Measurements from ENCODE around the gene MED12L.

Gene MED12L

DNA sequence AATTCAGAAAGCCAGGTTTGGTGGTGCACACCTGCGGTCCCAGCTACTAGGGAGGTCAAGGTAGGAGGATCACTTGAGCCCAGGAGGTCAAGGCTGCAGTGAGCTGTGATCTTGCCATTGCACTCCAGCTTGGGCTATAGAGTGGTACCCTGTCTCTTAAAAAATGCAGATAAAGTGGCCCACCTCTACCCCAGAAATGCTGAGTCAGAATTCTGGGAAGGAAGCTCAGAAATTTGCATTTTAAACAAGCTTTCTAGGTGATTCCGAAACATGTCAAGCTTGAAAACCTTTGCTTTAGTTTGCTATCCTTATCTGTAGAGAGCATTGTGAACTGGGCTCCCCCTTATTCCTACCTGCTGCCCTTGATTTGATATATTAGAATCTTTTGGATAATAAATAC lies 7.7 kb downstream of the MED12L start:
- H3K4me3 ChIP-seq (ENCODE audit: low read depth, low read length): no peak overlapping the region

DNA sequence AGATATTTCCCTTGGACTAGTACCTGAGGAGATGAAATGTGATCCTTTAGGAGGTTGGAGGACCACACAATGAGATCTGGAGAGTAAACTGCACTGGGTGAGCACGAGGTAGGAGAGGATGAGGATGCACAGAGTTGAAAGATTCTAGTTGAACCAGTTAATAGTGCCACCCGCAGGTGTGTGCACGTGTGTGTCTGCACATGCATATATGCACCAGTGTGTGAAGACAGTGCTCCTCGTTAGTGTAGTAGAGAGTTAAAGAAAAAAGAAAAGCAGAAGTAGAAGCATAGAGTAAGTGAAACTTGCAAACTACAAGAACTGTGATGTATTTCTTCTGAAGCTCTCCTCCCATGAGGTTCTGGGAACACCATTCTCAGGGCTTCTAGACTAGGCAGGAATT lies 8.4 kb downstream of the MED12L start:
- no peak overlapping the region for H3K4me3 ChIP-seq (ENCODE audit: low read depth, low read length)
- TF ChIP-seq, protein P1, sequence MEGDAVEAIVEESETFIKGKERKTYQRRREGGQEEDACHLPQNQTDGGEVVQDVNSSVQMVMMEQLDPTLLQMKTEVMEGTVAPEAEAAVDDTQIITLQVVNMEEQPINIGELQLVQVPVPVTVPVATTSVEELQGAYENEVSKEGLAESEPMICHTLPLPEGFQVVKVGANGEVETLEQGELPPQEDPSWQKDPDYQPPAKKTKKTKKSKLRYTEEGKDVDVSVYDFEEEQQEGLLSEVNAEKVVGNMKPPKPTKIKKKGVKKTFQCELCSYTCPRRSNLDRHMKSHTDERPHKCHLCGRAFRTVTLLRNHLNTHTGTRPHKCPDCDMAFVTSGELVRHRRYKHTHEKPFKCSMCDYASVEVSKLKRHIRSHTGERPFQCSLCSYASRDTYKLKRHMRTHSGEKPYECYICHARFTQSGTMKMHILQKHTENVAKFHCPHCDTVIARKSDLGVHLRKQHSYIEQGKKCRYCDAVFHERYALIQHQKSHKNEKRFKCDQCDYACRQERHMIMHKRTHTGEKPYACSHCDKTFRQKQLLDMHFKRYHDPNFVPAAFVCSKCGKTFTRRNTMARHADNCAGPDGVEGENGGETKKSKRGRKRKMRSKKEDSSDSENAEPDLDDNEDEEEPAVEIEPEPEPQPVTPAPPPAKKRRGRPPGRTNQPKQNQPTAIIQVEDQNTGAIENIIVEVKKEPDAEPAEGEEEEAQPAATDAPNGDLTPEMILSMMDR (IDR thresholded peaks at IDR 0.05; ENCODE audit: low read depth, low read length): no peak

More for the DNA sequence above, 7.7 kb downstream of the MED12L start:
- TF ChIP-seq, protein P1 (IDR thresholded peaks at IDR 0.05; ENCODE audit: low read depth, low read length): no peak

DNA sequence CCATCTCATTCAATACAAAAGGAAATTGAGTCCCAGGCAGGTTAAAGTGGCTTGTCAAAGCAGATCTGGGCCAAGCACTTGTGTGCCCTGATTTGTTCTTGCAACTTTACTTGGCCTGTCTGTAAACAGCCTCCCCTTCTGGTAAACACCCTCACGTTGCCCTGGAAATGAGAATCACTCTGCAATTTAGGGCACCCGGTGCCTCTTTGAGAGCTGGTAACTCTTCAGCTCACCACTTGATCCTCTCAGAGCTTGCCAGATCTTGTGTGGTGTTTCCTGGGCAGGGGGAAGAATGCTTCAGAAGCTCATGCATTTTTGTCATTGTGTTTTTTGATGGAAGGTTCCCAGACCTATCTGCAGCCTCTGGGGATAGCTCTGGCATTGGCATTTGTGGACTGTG lies 11.3 kb downstream of the MED12L start:
- no peak overlapping the region for H3K4me3 ChIP-seq (ENCODE audit: low read depth, low read length)
- TF ChIP-seq, protein P1 (IDR thresholded peaks at IDR 0.05; ENCODE audit: low read depth, low read length): no peak

DNA sequence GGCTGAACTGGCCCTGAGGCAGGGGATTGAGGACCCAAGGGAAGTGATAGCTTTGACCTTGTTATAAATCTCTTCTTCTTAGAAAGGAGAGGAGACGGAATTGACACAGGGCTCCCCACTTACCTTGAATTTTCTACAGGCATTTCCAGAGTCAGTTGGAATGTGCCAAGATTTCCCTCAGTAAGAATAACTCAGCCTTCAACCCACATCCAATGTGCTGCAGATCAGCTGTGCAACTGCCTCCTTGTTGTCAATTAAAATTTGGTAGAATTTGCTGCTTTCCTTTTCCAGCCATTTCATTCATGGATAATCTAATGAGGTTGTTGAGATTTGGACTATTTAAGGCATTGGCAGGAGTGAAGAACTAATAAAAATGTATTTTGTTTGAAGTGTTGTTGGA lies 14.6 kb downstream of the MED12L start:
- H3K4me3 ChIP-seq (ENCODE audit: low read depth, low read length): no peak overlapping the region
- TF ChIP-seq, protein P1 (IDR thresholded peaks at IDR 0.05; ENCODE audit: low read depth, low read length): no peak

DNA sequence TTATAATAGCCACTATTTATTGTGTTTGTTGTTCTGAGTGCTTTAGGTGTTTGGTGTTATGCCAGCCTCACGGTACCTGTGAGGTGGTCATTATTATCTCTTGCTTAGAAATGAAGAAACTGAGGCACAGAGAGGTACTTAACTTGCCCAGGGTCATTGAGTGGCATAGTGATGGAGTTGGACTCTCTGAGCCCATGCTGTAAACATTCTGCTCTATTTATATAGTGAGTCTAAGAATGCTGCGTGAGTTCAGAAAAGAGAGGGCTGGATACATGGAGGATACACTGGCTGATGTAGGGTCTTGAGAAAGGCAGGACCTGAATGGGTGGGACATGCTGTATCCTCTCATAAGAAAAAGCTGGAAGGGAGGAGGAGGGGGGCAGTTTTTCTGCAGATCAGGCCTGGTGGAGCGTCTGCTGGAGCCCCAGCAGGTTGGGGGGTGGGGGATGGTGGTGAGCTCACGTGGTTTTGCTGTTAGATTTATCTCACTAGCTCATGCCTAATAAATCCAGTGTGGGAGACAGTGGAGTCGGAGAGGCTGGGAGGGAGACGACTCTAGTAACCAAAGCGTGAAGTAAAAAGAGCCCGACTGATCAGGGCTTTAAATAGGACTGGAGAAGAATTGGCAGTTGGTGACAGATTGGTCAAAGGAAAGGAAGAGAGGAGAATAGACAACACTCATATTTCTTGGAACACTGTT lies 16.0 kb downstream of the MED12L start:
- TF ChIP-seq, protein P1 (IDR thresholded peaks at IDR 0.05; ENCODE audit: low read depth, low read length): no peak
- H3K4me3 ChIP-seq (ENCODE audit: low read depth, low read length): no peak overlapping the region

DNA sequence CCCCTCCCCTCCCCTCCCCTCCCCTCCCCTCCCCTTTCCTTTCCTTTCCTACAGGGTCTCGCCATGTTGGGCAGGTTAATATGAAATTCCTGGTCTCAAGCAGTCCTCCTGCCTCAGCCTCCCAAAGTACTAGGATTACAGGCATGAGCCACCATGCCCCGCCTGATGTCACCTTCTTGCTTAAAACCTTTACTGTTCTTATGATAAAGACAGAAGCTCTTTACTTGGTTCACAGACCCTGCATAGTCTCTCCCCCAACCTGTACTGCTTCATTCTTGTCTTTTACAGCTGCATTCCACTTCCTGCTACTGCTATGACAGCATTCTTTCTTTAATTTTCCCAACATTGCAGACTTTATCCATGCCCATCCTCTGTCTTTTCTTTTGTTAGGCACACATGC lies 20.8 kb downstream of the MED12L start:
- TF ChIP-seq, protein P1 (IDR thresholded peaks at IDR 0.05; ENCODE audit: low read depth, low read length): no peak
- no peak overlapping the region for H3K4me3 ChIP-seq (ENCODE audit: low read depth, low read length)

DNA sequence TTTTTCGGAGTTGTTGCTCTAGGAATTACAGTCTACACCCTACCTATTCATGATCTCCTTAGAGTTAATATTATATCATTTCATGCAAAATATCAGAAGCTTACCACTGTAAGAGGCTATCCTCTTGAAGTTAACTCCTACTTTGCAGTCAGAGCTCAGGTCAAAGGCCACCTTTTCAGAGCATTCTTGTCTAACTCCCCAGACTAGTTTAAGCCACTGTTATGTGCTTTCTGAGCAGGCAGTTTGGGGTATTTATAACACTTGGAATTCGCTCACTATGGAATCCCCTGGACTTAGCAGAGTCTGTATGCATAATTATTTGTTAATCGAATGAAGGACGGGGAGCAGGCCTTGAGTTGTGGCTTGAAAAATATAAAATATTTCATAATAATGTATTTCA lies 21.7 kb downstream of the MED12L start:
- TF ChIP-seq, protein P1 (IDR thresholded peaks at IDR 0.05; ENCODE audit: low read depth, low read length): no peak
- H3K4me3 ChIP-seq (ENCODE audit: low read depth, low read length): no peak overlapping the region
